ENCODE data around the gene CKLF.
"Not testable (repeated sequence)": the region's sequence is repeated elsewhere in the genome, so short reads cannot be mapped to it uniquely, and the experiment has no call there.

Gene CKLF

GRCh38 chr16:66552286-66553177 lies at the start of gene CKLF:
Gene CKLF, plus strand, starts transcription at chr16:66552576. Its CDS starts 140 bp downstream, at chr16:66552716.
- peak; percentile 84 for DNase-seq (ENCODE audit: low read depth in 2 of 2)

GRCh38 chr16:66503030-66503429 lies 49.3 kb upstream of the CKLF start:
- DNase-seq (ENCODE audit: low read depth in 2 of 2) = no peak

GRCh38 chr16:66503612-66504011 lies 48.8 kb upstream of the CKLF start:
- DNase-seq (ENCODE audit: low read depth in 2 of 2) = no peak

GRCh38 chr16:66507731-66508239 lies 44.6 kb upstream of the CKLF start:
- no peak for DNase-seq (ENCODE audit: low read depth in 2 of 2)

- no peak for DNase-seq (ENCODE audit: low read depth in 2 of 2)
These were observed 44.0 kb upstream of the CKLF start for GRCh38 chr16:66508248-66508913.

- no peak for DNase-seq (ENCODE audit: low read depth in 2 of 2)
These were observed 43.4 kb upstream of the CKLF start for GRCh38 chr16:66508914-66509496.

- DNase-seq (ENCODE audit: low read depth in 2 of 2) = no peak
These were observed 42.8 kb upstream of the CKLF start for GRCh38 chr16:66509576-66509975.

GRCh38 chr16:66510298-66510697 lies 42.1 kb upstream of the CKLF start:
- no peak for DNase-seq (ENCODE audit: low read depth in 2 of 2)

GRCh38 chr16:66510711-66511601 lies 41.4 kb upstream of the CKLF start:
- DNase-seq (ENCODE audit: low read depth in 2 of 2) = no peak

- no peak for DNase-seq (ENCODE audit: low read depth in 2 of 2)
These were observed 40.6 kb upstream of the CKLF start for GRCh38 chr16:66511602-66512271.

- DNase-seq (ENCODE audit: low read depth in 2 of 2) = no peak
These were observed 39.9 kb upstream of the CKLF start for GRCh38 chr16:66512272-66513110.

GRCh38 chr16:66513111-66513723 lies 39.2 kb upstream of the CKLF start:
- no peak for DNase-seq (ENCODE audit: low read depth in 2 of 2)

GRCh38 chr16:66514391-66514790 lies 38.0 kb upstream of the CKLF start:
- not testable (repeated sequence) for DNase-seq (ENCODE audit: low read depth in 2 of 2)

- DNase-seq (ENCODE audit: low read depth in 2 of 2) = not testable (repeated sequence)
These were observed 37.3 kb upstream of the CKLF start for GRCh38 chr16:66514980-66515595.

- DNase-seq (ENCODE audit: low read depth in 2 of 2) = no peak
These were observed 36.5 kb upstream of the CKLF start for GRCh38 chr16:66515596-66516508.

- DNase-seq (ENCODE audit: low read depth in 2 of 2) = no peak
These were observed 35.9 kb upstream of the CKLF start for GRCh38 chr16:66516509-66516807.

- peak; percentile 46 to 77 for DNase-seq (ENCODE audit: low read depth in 2 of 2)
These were observed 35.4 kb upstream of the CKLF start for GRCh38 chr16:66516808-66517585.

Data from stimulated activated CD4-positive, alpha-beta T cell treated with anti-CD3 and anti-CD28 coated beads, Interleukin-12 subunit alpha, Interleukin-12 subunit beta, amount 100 ng/mL, for 24 hours (primary cell).